Endothelial cell of umbilical vein (primary cell): ENCODE results near the gene CPNE2. TPM values are rescaled to one million over a fixed set of nuclear protein-coding genes. Genes with fewer than 3 reads are reported as not detected.

ENCODE experiments used
- BruUV-seq: library from RNA; stranded (reverse); fragments of 400-500 nt; replicated peaks from 2 replicates; lab custom pipeline; 2021; lab: Mats Ljungman, UMichigan
- CTCF ChIA-PET: fragments of 300-600, 350-600 bp; sonication (Branson Sonifier 250); formaldehyde crosslinking; loops from one replicate; lab custom pipeline; 2021; ENCODE audit warnings: antibody characterized with exemption, inconsistent platforms; lab: Charles Lee
- POLR2A ChIA-PET: fragments of 300-600, 350-600 bp; sonication (Branson Sonifier 250); formaldehyde crosslinking; loops from one replicate; lab custom pipeline; 2021; ENCODE audit warnings: antibody characterized with exemption, inconsistent platforms; lab: Charles Lee
- DNase-seq: peaks from one replicate; pipeline ENCODE4 v3.0.0-alpha.2; 2011; ENCODE audit warnings: low read depth, low spot score
- FAIRE-seq: peaks from 2 replicates; lab custom pipeline; 2011; peaks lifted over from hg19 to GRCh38; lab: Jason Lieb, UNC
- H2AFZ ChIP-seq: 2 replicates; pipeline ENCODE4 v1.6.0; 2012; ENCODE audit warnings: low read depth, low read length, control low read depth, inconsistent platforms
- H3K27ac ChIP-seq: 2 replicates; pipeline ENCODE4 v1.5.1; 2011; ENCODE audit warnings: low read depth, mild to moderate bottlenecking, control low read depth, low read length, moderate library complexity; ENCODE audit not compliant: insufficient read depth
- H3K27me3 ChIP-seq, 2 experiments: 2 replicates each; pipeline versions ENCODE4 v1.6.0 to v1.6.1; 2011; ENCODE audit warnings: low read length in 2 of 2, mixed read lengths in 1 of 2; ENCODE audit not compliant: control insufficient read depth in 2 of 2, insufficient read depth in 2 of 2
- H3K36me3 ChIP-seq, 2 experiments: 2 replicates in 1 of 2; 3 replicates in 1 of 2; pipeline ENCODE4 v1.5.1; 2011; ENCODE audit warnings: low read length in 2 of 2, mild to moderate bottlenecking in 1 of 2, moderate library complexity in 1 of 2; ENCODE audit not compliant: control insufficient read depth in 2 of 2, insufficient read depth in 2 of 2; ENCODE audit errors: extremely low read depth in 1 of 2
- H3K4me1 ChIP-seq: 3 replicates; pipeline ENCODE4 v1.5.1; 2011; ENCODE audit warnings: mild to moderate bottlenecking, low read length; ENCODE audit not compliant: control insufficient read depth, insufficient read depth; ENCODE audit errors: extremely low read depth
- H3K4me2 ChIP-seq: 2 replicates; pipeline ENCODE4 v1.6.1; 2011; ENCODE audit warnings: low read length, control low read depth, mixed read lengths; ENCODE audit not compliant: insufficient read depth
- H3K4me3 ChIP-seq, 3 experiments: fragments of 200-600 bp in 1 of 3; sonication (generic), shearing (Covaris generic) in 1 of 3; replicated peaks in 1 of 3; 2 replicates each; pipeline ENCODE4 v1.5.1; 2011 to 2016; ENCODE audit warnings: control low read depth in 3 of 3, low read length in 3 of 3, mild to moderate bottlenecking in 2 of 3, inconsistent platforms in 1 of 3, low read depth in 1 of 3, moderate library complexity in 1 of 3; ENCODE audit not compliant: insufficient read depth in 1 of 3
- H3K79me2 ChIP-seq: 2 replicates; pipeline ENCODE4 v1.6.0; 2012; ENCODE audit warnings: low read length, inconsistent platforms; ENCODE audit not compliant: control insufficient read depth, insufficient read depth
- H3K9ac ChIP-seq: replicated peaks from 2 replicates; pipeline ENCODE3; 2011; ENCODE audit warnings: low read length, control low read depth; ENCODE audit not compliant: insufficient read depth; ENCODE audit errors: extremely low read depth
- H3K9me1 ChIP-seq: replicated peaks from 3 replicates; pipeline ENCODE4 v1.6.0; 2011; ENCODE audit warnings: mild to moderate bottlenecking, low read length; ENCODE audit not compliant: control insufficient read depth, insufficient read depth; ENCODE audit errors: extremely low read depth
- H3K9me3 ChIP-seq: replicated peaks from 2 replicates; pipeline ENCODE4 v1.5.1; 2012; ENCODE audit warnings: low read length, inconsistent platforms; ENCODE audit not compliant: control insufficient read depth, insufficient read depth
- H4K20me1 ChIP-seq: replicated peaks from 2 replicates; pipeline ENCODE3; 2011; ENCODE audit warnings: mild to moderate bottlenecking, low read length; ENCODE audit not compliant: control insufficient read depth, insufficient read depth; ENCODE audit errors: extremely low read depth
- CTCF ChIP-seq, 2 donors: IDR thresholded peaks; 1 replicate in 1 of 2; 2 replicates in 1 of 2; pipeline ENCODE4 v1.5.1; 2011; ENCODE audit warnings: low read length in 2 of 2, mild to moderate bottlenecking in 2 of 2, moderate library complexity in 2 of 2, control low read depth in 1 of 2, inconsistent platforms in 1 of 2, low read depth in 1 of 2; ENCODE audit not compliant: insufficient read depth in 1 of 2; ENCODE audit errors: extremely low read depth in 1 of 2
- EZH2 ChIP-seq: IDR thresholded peaks from 2 replicates; pipeline ENCODE4 v1.6.1; 2012; ENCODE audit warnings: borderline replicate concordance, low read depth, mild to moderate bottlenecking, moderate library complexity, low read length, inconsistent platforms; ENCODE audit not compliant: severe bottlenecking
- FOS ChIP-seq: IDR thresholded peaks from 2 replicates; pipeline ENCODE4 v1.6.1; 2011; ENCODE audit warnings: mild to moderate bottlenecking, low read length, moderate library complexity, borderline replicate concordance; ENCODE audit not compliant: insufficient read depth
- GATA2 ChIP-seq: IDR thresholded peaks from 2 replicates; pipeline ENCODE4 v1.7.0; 2011; ENCODE audit warnings: low read depth, mild to moderate bottlenecking, moderate library complexity, mixed read lengths, low read length; ENCODE audit not compliant: insufficient read length, insufficient read depth
- JUN ChIP-seq: IDR thresholded peaks from 2 replicates; pipeline ENCODE4 v1.6.1; 2011; ENCODE audit warnings: borderline replicate concordance, low read depth; ENCODE audit not compliant: insufficient read length, insufficient read depth
- MAX ChIP-seq: IDR thresholded peaks from 2 replicates; pipeline ENCODE4 v1.6.1; 2011; ENCODE audit not compliant: insufficient read depth, insufficient read length
- MYC ChIP-seq: IDR thresholded peaks from one replicate; pipeline ENCODE4 v1.6.1; 2011; ENCODE audit warnings: mild to moderate bottlenecking, low read depth, low read length
- POLR2A ChIP-seq: IDR thresholded peaks from 2 replicates; pipeline ENCODE4 v1.6.1; 2012; ENCODE audit warnings: low read depth, mild to moderate bottlenecking, control low read depth, low read length
- POLR2AphosphoS5 ChIP-seq: IDR thresholded peaks from 2 replicates; pipeline ENCODE4 v1.6.1; 2012; ENCODE audit warnings: low read depth, mild to moderate bottlenecking, control low read depth, low read length, moderate library complexity; ENCODE audit not compliant: insufficient read depth
- dilution Hi-C: fragments of 300-500 bp; cut with MboI; formaldehyde crosslinking; loops from one replicate; pipeline ENCODE4 v1.15.0; 2019; ENCODE audit warnings: low sequenced_read_pairs; ENCODE audit not compliant: extremely low pct_ligation_motif_present
- intact Hi-C: fragments of 100-400 bp; cut with micrococcal nuclease; formaldehyde crosslinking; loops from one replicate; pipeline ENCODE4 v1.10.0; 2022
- polyA plus RNA-seq, 4 experiments: library from polyadenylated mRNA; depleted of rRNA in 3 of 4; stranded (reverse) in 3 of 4; unstranded in 1 of 4; fragments of >200 nt; gene quantifications; 2 replicates each; pipeline versions ENCODE4 v1.2.1 to v1.2.3, GENCODE V29; 2011 to 2012; ENCODE audit warnings: missing spikeins in 1 of 4
- total RNA-seq: library from RNA; stranded (reverse); gene quantifications from 2 replicates; pipeline ENCODE4 v1.2.3, GENCODE V29; 2021

Gene CPNE2
- total and polyA plus RNA-seq, 2 donors (not counting 3 experiments of a cell fraction or from before 2014, with no cell fraction given): 91.9 to 187 TPM

GRCh38 chr16:57104706-57105105 is 12.3 kb downstream of the CPNE2 start:
- TF ChIP-seq MAX (no peak), CTCF (IDR thresholded peaks at IDR 0.05; ENCODE audit: extremely low read depth in 1 of 2, insufficient read depth in 1 of 2, low read depth in 1 of 2, low read length in 2 of 2) (no peak), MYC (no peak), GATA2 (no peak), FOS (no peak)
- Histone ChIP-seq H4K20me1 (no peaks in the 10 kb centered on the region), H3K4me3 (no peak overlapping the region), H3K9me1 (no peaks in the 10 kb centered on the region), H3K79me2 (peaks cover 11% of the 10 kb centered on the region), H2AFZ (no peak overlapping the region), H3K27me3 (no peaks in the 10 kb centered on the region), H3K9me3 (no peaks in the 10 kb centered on the region), H3K9ac (no peak overlapping the region), H3K36me3 (no peaks in the 10 kb centered on the region), H3K27ac (no peak overlapping the region), H3K4me1 (no peaks in the 10 kb centered on the region), H3K4me2 (no peak overlapping the region)
- DNase-seq: no peak
- ChIA-PET CTCF (interaction anchor here (1.1 to 5.9 kb wide), 2 partner anchors 8 to 12 kb away, joined by 4 to 48 read pairs; partner anchors contain the start of gene CPNE2), POLR2A (no interaction called here)
- FAIRE-seq: peak; percentile 12
- no TSS peak for BruUV-seq
- dilution Hi-C loops: no loop called here
- intact Hi-C loops: no loop called here

- no peak for FAIRE-seq
- Histone ChIP-seq H3K27me3 (no peaks in the 10 kb centered on the region), H3K4me3 (no peak overlapping the region), H3K36me3 (no peaks in the 10 kb centered on the region), H3K4me1 (no peaks in the 10 kb centered on the region), H2AFZ (no peak overlapping the region), H3K79me2 (peaks cover 10% of the 10 kb centered on the region), H3K27ac (no peak overlapping the region), H3K4me2 (no peak overlapping the region), H3K9ac (no peak overlapping the region), H4K20me1 (no peaks in the 10 kb centered on the region), H3K9me3 (no peaks in the 10 kb centered on the region), H3K9me1 (no peaks in the 10 kb centered on the region)
- no peak for DNase-seq
- ChIA-PET CTCF (interaction anchor here (1.1 to 5.9 kb wide), 2 partner anchors 9 to 12 kb away, joined by 4 to 48 read pairs; partner anchors contain the start of gene CPNE2), POLR2A (no interaction called here)
- no TSS peak for BruUV-seq
- intact Hi-C loops: no loop called here
- dilution Hi-C loops: no loop called here
- TF ChIP-seq FOS: no peak
- no peak for TF ChIP-seq JUN
- no peak for TF ChIP-seq EZH2
- no peak for TF ChIP-seq MAX
- no peak for TF ChIP-seq POLR2A
- TF ChIP-seq MYC: no peak
- no peak for TF ChIP-seq CTCF (IDR thresholded peaks at IDR 0.05; ENCODE audit: extremely low read depth in 1 of 2, insufficient read depth in 1 of 2, low read depth in 1 of 2, low read length in 2 of 2)
- no peak for TF ChIP-seq POLR2AphosphoS5
- no peak for TF ChIP-seq GATA2
Observed at GRCh38 chr16:57105184-57105583, 12.8 kb downstream of the CPNE2 start.
